GM12878 (cell line): ENCODE data around the gene STPG1.

ENCODE experiments used
- EP300 ChIP-seq, 2 experiments: fragments of 150-350 bp in 1 of 2; IDR thresholded peaks; 2 replicates each; pipeline ENCODE4 v1.6.1; 2011 to 2012; ENCODE audit warnings: low read depth in 2 of 2, low read length in 2 of 2, borderline replicate concordance in 1 of 2, improper control_type of control experiment in 1 of 2, inconsistent platforms in 1 of 2; ENCODE audit not compliant: control insufficient read depth in 1 of 2
- SREBF2 ChIP-seq: IDR thresholded peaks from 2 replicates; pipeline ENCODE4 v1.6.1; 2012; ENCODE audit warnings: mild to moderate bottlenecking, low read length

DNA sequence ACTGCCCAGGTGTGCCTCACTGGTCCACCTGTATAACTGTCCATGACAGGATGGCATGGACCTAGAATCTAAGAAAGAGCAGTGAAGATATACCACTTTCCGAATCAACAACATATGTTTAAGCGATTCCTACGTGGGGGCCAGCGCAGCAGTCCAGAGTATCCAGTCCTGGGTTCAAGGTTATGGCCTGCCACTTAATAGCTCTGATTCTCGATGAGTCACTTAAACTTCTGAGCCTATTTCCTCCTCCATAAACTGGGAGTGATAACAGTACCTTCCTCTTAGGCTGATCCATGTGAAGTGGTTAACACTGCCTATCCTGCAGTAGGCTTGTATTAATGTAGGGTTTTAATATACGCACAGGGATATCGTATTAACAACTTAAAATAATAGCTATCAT is 2.8 kb downstream of the STPG1 start:
- TF ChIP-seq EP300 (IDR thresholded peaks at IDR 0.05; ENCODE audit: borderline replicate concordance in 1 of 2, control insufficient read depth in 1 of 2, low read depth in 2 of 2, low read length in 2 of 2), result no peak
- TF ChIP-seq SREBF2, result no peak
